Subcutaneous adipose tissue (tissue), 4 donors: Measurements from ENCODE around the gene IFITM1. TPM values are rescaled to one million over a fixed set of nuclear protein-coding genes. Genes with fewer than 3 reads are reported as not detected.
"Not testable (repeated sequence)": the region's sequence is repeated elsewhere in the genome, so short reads cannot be mapped to it uniquely, and the experiment has no call there.

Source experiments
- CTCF ChIP-seq: fragments of 450-650 bp; IDR thresholded peaks from one replicate; pipeline ENCODE4 v1.5.1; 2016; ENCODE audit warnings: low read depth, mild to moderate bottlenecking, control low read depth, antibody characterized with exemption, moderate library complexity
- total RNA-seq, 4 donors: library from RNA; depleted of rRNA; stranded (reverse); fragments of >200 nt; gene quantifications; one replicate each; pipeline ENCODE4 v1.1.0, GENCODE V29; 2016

The IFITM1 gene
- total RNA-seq, 4 donors from 2014 or later, result 123 to 199 (median 149) TPM

GRCh38 chr11:307766-308708 is 5.8 kb upstream of the IFITM1 start, which contains the start of gene IFITM2:
IFITM2 (plus strand) TSS chr11:307816; CDS start chr11:308193, 377 bp downstream.
- TF ChIP-seq CTCF, result not testable (repeated sequence)

DNA sequence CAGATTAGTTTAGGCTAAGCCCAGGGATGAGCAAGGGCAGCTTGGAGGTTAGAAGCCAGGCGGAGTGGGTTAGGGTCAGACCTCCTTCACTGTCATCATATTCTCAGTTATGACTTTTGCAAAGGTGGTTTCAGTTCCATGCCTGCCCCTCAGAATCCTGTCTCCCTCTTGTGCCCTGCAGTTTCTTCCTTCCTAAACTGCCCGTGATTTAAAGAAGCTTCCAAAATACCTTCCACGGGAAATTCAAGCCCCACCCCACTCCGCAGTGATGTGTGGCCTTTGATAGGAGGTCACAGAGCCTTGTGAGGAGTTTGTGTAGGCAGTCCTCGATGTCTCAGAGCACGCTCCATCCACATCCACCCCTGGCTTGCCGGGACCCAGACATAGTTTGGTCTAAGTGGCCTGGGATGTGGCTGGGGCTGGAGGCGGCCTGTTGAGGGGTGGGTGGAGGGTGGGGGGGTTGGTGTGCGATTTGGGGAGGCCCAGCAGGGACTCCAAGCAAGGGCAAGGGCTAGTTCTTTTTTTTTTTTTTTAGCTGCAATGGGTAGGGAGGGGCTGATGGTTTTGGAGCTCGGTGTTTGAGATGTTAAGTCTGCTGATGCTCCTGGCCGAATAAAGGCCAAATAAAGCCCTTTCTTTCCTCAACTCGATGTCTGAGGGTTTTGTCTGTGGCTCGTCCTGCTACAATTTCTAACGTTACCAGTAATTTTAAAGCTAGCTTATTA is 1.6 kb upstream of the IFITM1 start:
- TF ChIP-seq CTCF, result no peak

GRCh38 chr11:313304-313786 is 495 bp upstream of the IFITM1 start:
- no peak for TF ChIP-seq CTCF

- TF ChIP-seq CTCF, result no peak
Measured at GRCh38 chr11:315051-315481, 1.2 kb downstream of the IFITM1 start.

- TF ChIP-seq CTCF, result no peak
Measured at GRCh38 chr11:315516-315994, 1.7 kb downstream of the IFITM1 start.

DNA sequence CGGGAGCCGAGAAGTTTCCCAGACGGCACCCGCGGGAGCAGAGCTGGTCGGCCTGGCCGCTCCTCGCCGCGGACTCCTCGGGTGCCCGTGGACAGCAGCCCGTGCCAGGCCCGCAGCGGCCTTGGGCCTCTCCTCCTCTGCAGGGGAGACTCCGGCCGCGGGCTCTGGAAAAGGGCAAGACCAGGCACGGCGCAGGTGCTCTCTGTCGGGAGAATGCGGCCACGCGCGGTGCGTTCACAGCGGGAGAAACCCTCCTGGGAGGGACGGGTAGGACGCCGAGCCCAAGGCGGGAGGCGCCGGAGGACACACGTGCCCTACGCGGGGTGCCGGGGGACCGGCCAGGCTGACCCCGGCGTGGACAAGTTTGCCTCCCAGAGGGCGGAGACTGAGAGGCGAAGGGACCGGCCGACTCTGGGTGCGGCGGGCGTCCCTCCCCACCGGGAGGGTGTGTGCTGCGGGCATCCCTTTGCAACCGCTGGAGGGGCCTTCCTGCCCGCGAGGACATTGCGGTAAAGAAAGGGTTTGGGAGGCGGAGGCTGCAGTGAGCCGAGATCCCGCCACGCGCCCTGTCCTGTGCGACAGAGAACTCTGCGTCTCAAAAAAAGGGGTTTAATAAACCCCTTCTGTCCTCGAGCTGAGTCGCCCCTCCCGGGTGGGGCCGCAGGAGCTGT is 2.3 kb downstream of the IFITM1 start:
- TF ChIP-seq CTCF, result no peak
